GM08714 (cell line): ENCODE results near the gene MBD3L4.
"Not testable (repeated sequence)": the region's sequence is repeated elsewhere in the genome, so short reads cannot be mapped to it uniquely, and the experiment has no call there.

Experiments
- H3K4me3 ChIP-seq: fragments of 200-500 bp; sonication (Bioruptor generic); 2 replicates; pipeline ENCODE4 v1.5.1; 2014; ENCODE audit warnings: mild to moderate bottlenecking, low read length, inconsistent platforms
- ZNF274 ChIP-seq: IDR thresholded peaks from 2 replicates; pipeline ENCODE4 v1.6.1; 2012; ENCODE audit warnings: mild to moderate bottlenecking, low read depth, low read length

The MBD3L4 gene

DNA sequence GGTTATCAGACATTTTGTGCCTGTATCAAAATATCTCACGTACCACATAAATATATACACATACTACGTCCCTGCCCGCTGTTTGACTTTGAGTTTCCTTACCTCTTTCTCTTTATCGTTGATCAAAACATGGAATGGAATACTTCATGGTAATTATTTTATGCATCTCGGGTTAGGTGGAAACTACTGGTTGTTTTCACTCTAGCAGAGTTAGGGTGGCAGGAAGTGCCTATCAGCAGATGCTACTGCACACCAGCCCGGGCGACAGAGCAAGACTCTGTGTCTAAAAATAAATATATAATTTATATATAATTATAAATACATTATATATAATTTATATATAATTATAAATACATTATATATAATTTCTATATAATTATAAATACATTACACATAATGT is 12.9 kb upstream of the MBD3L4 start:
- H3K4me3 ChIP-seq, result not testable (repeated sequence)

DNA sequence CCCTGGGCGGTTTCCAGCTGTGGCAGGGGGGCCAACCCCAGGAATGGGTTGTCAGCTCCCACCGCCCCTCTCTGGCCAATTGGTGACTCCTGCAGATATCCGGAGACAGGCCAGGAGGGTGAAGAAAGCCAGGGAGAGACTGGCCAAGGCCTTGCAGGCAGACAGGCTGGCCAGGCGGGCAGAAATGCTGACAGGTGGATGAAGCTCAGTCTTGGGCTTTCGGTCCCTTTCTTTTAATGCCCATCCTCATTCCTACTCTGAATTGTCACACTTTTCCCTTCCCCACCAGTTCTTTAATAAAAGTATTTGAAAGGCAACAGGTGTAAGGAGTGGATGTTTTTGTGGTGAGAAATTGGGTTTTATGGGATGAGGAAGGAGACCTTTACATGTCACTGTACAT is 11.4 kb upstream of the MBD3L4 start:
- not testable (repeated sequence) for H3K4me3 ChIP-seq

DNA sequence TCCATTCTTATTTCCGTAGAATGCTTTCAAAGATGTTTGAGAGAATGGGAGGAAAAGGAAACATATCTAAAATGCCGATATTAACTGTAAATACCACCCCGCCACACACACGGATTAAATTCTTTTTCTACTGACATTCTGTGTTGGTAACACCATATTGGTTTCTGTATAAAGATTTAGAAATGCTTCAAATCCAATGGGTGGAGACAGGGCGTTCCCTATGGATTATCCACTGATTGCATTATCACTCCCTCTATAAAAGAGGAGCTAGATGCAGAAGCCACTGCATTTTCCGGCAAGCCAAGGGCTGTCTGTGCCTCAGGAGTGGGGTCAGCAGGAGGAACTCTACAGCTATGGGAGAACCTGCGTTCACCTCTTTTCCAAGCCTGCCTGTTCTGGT is 9.0 kb upstream of the MBD3L4 start, which contains the start of gene MBD3L2:
MBD3L2 (plus strand) TSS at position 301 of the 400 bp plus-strand sequence; CDS start at position 354, 53 bp downstream.
- H3K4me3 ChIP-seq, result not testable (repeated sequence)

DNA sequence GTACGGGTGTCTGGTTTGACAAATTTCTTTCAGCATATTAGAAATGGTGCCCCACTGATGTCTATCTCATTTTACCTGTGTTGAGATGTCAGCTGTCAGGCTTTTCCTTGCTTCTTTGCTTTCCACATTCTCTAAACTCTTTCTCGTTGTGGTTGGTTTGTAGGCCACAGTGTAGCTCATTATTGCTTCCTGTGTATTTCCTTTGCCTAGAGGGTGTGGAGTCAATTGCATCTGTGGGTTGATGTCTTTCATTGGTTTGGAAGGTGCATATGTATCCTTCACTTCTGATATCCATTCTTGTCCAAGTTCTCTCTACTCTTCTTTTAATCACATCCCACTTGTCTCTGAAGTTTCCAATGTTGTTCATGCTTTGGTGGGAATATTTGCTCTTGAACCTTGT is 1.6 kb upstream of the MBD3L4 start:
- not testable (repeated sequence) for H3K4me3 ChIP-seq

DNA sequence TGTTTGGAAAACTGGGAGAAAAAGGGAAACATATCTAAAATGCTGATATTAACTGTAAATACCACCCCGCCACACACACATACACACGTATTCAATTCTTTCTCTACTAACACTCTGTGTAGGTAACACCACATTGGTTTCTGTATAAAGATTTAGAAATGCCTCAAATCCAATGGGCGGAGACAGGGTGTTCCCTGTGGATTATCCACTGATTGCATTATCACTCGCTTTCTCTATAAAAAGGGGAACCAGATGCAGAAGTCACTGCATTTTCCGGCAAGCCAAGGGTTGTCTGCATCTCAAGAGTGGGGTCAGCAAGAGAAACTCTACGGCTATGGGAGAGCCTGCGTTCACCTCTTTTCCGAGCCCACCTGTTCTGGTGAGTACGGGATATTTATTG is 9.7 kb downstream of the MBD3L4 start, which contains the start of gene MBD3L5:
MBD3L5 (plus strand) TSS at position 301 of the 400 bp plus-strand sequence; CDS start at position 335, 34 bp downstream.
- H3K4me3 ChIP-seq, result not testable (repeated sequence)

DNA sequence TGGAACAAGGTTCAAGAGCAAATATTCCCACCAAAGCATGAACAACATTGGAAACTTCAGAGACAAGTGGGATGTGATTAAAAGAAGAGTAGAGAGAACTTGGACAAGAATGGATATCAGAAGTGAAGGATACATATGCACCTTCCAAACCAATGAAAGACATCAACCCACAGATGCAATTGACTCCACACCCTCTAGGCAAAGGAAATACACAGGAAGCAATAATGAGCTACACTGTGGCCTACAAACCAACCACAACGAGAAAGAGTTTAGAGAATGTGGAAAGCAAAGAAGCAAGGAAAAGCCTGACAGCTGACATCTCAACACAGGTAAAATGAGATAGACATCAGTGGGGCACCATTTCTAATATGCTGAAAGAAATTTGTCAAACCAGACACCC is 11.2 kb downstream of the MBD3L4 start:
- not testable (repeated sequence) for H3K4me3 ChIP-seq

DNA sequence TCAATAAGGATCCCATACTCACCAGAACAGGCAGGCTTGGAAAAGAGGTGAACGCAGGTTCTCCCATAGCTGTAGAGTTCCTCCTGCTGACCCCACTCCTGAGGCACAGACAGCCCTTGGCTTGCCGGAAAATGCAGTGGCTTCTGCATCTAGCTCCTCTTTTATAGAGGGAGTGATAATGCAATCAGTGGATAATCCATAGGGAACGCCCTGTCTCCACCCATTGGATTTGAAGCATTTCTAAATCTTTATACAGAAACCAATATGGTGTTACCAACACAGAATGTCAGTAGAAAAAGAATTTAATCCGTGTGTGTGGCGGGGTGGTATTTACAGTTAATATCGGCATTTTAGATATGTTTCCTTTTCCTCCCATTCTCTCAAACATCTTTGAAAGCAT is 18.6 kb downstream of the MBD3L4 start, which contains the start of gene MBD3L2B:
MBD3L2B (minus strand) TSS at position 101 of the 400 bp plus-strand sequence; CDS start at position 67, 34 bp downstream.
- H3K4me3 ChIP-seq, result not testable (repeated sequence)

DNA sequence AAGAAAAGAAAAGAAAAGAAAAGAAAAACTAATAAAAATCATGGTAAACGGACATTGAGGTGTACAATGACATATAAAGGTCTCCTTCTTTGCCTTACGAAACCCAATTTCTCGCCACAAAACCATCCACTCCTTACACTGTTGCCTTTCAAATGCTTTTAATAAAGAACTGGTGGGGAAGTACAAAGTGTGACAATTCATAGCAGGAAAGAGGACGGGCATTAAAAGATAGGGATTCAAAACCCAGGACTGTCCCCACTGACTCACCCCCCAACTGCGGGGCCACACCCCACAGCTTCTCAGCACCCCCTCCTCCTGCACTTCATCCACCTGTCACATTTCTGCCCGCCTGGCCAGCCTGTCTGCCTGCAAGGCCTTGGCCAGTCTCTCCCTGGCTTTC is 21.2 kb downstream of the MBD3L4 start:
- no peak overlapping the region for H3K4me3 ChIP-seq
- TF ChIP-seq ZNF274, result no peak

DNA sequence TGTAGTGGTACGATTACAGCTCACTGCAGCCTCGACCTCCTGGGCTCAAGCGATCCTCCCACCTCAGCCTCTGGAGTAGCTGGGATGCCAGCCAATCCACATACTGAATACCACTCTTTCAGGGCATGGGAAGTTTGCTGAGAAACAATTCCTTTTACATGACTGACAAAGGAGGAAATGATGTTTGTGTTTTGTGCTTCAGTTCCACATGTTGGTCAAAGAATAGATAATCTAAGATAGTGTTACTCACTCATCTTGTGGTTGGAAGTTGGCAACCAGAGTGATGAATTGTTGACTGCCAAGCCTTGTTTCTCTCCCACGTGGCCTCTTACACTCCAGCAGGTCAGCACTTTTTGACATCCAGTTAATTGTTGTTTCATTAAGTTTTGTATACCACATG is 26.3 kb downstream of the MBD3L4 start:
- H3K4me3 ChIP-seq, result no peak overlapping the region
- no peak for TF ChIP-seq ZNF274

DNA sequence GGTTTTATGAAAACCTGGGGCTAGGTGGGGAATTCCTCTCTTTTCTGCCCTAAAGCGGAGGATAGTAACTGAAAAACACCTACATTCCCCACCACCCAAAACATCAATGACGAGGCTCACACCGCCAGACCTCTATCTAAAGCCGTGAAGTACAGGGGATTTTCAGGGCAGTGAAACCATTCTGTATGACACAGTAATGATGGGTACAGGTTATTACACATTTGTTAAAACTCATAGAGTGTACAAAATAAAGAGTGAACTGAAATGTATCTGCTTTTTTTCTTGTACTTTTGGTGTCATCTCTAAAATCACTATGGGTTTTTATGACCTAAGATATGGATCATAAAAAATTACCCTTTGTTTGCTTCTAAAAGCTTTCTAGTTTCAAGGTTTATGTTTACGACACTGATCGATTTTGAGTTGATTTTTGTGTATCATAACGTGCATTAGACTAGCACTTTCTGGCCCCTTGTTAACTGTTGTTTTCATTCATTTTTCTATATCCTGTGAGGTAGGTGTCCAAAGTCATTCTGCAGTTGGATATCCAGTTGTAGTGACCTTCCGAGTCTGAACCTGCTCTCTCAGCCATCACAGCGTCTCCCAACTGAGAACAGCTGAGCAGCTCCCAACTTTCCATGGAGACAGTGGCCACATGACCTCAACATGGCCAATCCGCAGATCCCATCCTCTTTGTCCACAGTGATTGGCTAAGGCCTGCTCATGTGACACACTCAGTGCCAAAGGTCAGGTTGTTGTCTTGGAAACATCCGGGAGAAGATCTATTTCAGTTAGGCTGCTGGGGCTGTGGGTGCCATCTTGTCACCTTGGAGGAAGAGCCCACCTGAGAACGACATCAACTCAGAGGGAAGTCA is 29.0 kb downstream of the MBD3L4 start:
- H3K4me3 ChIP-seq, result no peak overlapping the region
- no peak for TF ChIP-seq ZNF274

DNA sequence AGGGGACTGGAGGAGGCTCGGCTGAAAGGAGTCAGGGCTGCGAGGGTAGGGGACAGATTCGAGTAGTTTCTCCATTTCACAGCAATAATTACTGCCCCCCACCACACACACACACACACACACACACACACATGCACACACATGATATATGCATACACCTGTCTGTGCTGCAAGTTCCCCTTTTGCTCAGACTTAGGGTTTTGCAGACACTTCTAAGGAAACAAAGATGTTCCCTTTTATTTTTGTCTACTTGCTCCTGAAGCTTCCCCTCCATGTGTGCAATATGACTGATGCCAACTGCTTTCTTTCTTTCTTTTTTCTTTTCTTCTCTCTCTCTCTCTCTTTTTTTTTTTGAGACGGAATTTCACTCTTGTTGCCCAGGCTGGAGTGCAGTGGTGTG is 32.1 kb downstream of the MBD3L4 start:
- no peak for TF ChIP-seq ZNF274
- no peak overlapping the region for H3K4me3 ChIP-seq

DNA sequence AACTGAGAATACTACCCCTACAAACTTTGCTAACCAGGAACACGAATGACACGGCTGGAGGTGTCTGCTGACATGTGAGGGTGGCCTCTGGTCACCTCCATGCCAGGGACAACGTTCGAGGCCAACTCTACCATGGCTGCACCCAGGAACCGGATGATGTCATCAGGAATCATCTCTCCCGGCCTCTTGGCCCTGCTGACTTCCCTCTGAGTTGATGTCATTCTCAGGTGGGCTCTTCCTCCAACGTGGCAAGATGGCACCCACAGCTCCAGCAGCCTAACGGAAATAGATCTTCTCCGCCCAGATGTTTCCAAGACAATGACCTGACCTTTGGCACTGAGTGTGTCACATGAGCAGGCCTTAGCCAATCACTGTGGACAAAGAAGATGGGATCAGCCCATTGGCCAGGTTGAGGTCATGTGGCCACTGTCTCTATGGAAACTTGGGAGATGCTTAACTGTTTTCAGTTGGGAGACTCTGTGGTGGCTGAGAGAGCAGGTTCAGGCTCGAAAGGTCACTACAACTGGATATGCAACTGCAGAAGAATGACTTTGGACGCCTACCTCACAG is 33.8 kb downstream of the MBD3L4 start:
- no peak for TF ChIP-seq ZNF274

DNA sequence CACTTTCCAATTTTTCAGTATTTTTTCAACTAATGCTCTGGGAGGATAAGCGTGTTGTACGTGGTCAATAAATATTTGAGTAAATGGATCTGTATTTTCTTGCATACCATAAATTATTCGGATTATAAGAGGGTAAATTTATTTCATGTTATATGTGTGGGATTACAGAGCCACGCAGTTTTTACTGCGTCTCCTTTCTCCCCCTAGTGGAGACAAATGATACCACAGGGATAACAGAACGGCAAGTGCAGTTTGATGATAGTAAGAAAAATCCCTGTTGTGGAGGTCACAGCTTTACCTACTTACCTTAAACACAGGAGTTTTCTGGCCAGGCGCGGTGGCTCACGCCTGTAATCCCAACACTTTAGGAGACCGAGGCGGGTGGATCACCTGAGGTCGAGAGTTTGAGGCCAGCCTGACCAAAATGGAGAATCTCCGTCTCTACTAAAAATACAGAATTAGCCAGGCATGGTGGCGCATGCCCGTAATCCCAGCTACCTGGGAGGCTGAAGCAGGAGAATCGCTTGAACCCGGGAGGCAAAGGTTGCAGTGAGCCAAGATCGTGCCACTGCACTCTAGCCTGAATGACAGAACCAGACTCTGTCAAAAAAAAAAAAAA is 35.6 kb downstream of the MBD3L4 start:
- TF ChIP-seq ZNF274, result no peak
- H3K4me3 ChIP-seq, result no peak overlapping the region

More for the DNA sequence above, 33.8 kb downstream of the MBD3L4 start:
- no peak overlapping the region for H3K4me3 ChIP-seq

DNA sequence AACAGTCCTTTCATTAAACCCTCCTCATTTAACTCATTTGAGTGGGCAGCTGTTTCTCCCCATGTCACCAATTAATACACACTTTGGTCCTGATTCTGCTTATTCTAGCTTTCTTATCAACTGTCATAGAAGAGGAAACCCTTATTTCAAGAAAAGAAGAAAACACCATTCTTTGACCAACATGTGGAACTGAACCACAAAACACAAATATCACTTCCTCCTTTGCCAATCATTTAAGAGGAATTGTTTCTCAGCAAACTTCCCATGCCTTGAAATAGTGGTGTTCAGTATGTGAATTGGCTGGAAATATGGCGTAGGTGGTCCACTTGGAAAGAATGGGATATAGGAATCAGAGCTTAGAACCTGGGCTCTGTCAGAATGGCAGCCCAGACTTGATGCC is 39.2 kb downstream of the MBD3L4 start:
- TF ChIP-seq ZNF274, result no peak
- no peak overlapping the region for H3K4me3 ChIP-seq

DNA sequence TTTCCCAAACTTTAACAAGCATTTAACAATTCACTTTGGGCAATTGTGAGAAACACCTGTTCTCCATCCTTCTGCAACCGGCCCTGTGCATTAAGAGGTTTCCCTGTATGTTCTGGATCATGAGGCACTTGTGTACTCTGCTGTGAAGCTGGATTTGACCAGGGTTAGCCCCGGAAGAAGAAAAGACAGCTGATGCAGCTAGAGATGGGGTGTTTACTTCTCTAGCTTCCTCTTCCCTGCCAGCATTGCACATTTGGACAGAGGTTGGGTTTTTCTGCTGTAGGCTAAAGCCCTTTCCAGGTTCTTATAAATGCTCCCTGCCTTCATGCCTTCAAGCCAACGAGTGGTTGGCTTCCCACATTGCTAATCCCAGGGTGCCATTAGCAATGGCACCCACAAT is 39.6 kb downstream of the MBD3L4 start:
- H3K4me3 ChIP-seq, result no peak overlapping the region
- TF ChIP-seq ZNF274, result no peak
